MM.1S (cell line): Measurements from ENCODE around the gene NTSR1.
A peak's percentile ranks its signal among the peaks of the same experiment; 100 is the strongest.

Source experiments
- DNase-seq: peaks from one replicate; pipeline ENCODE4 v3.0.0-alpha.2; 2015
- H2AFZ ChIP-seq: fragments of 300-600 bp; sonication (generic); 2 replicates; pipeline ENCODE4 v1.6.0; 2016; ENCODE audit warnings: antibody characterized with exemption, low read length
- H3F3A ChIP-seq: fragments of 300-600 bp; sonication (generic); 2 replicates; pipeline ENCODE4 v1.6.1; 2016; ENCODE audit warnings: mild to moderate bottlenecking, antibody characterized with exemption, low read length, moderate library complexity, mixed read lengths; ENCODE audit not compliant: insufficient read depth
- H3K27ac ChIP-seq: fragments of 300-600 bp; sonication (generic); 2 replicates; pipeline ENCODE4 v1.5.1; 2016; ENCODE audit warnings: mild to moderate bottlenecking, low read length
- H3K27me3 ChIP-seq: fragments of 300-600 bp; sonication (generic); replicated peaks from 2 replicates; pipeline ENCODE4 v1.6.0; 2016; ENCODE audit warnings: low read length; ENCODE audit not compliant: insufficient read depth
- H3K36me3 ChIP-seq: fragments of 300-600 bp; sonication (generic); replicated peaks from 2 replicates; pipeline ENCODE4 v1.6.1; 2016; ENCODE audit warnings: mild to moderate bottlenecking, low read length, mixed read lengths; ENCODE audit not compliant: insufficient read depth
- H3K4me1 ChIP-seq: fragments of 300-600 bp; sonication (generic); 2 replicates; pipeline ENCODE4 v1.6.1; 2016; ENCODE audit warnings: low read length, mixed read lengths
- H3K4me2 ChIP-seq: fragments of 300-600 bp; sonication (generic); 2 replicates; pipeline ENCODE4 v1.6.0; 2016; ENCODE audit warnings: low read depth, low read length
- H3K4me3 ChIP-seq: fragments of 300-600 bp; sonication (generic); 2 replicates; pipeline ENCODE4 v1.5.1; 2016; ENCODE audit warnings: low read length, mixed read lengths
- H3K79me2 ChIP-seq: fragments of 300-600 bp; sonication (generic); 2 replicates; pipeline ENCODE4 v1.6.1; 2016; ENCODE audit warnings: mixed run types, low read length, mixed read lengths
- H3K9ac ChIP-seq: fragments of 300-600 bp; sonication (generic); 2 replicates; pipeline ENCODE4 v1.6.1; 2016; ENCODE audit warnings: low read length, mixed read lengths
- H3K9me2 ChIP-seq: fragments of 300-600 bp; sonication (generic); replicated peaks from 2 replicates; pipeline ENCODE4 v1.6.1; 2016; ENCODE audit warnings: mild to moderate bottlenecking, low read length, mixed read lengths; ENCODE audit not compliant: insufficient read depth
- H3K9me3 ChIP-seq: fragments of 300-600 bp; sonication (generic); replicated peaks from 2 replicates; pipeline ENCODE4 v1.6.1; 2016; ENCODE audit warnings: mild to moderate bottlenecking, low read length, mixed read lengths; ENCODE audit not compliant: insufficient read depth
- H4K20me1 ChIP-seq: fragments of 300-600 bp; sonication (generic); 2 replicates; pipeline ENCODE4 v1.6.1; 2016; ENCODE audit warnings: mild to moderate bottlenecking, low read length, moderate library complexity, mixed read lengths; ENCODE audit not compliant: insufficient read depth
- EZH2 ChIP-seq: fragments of 300-600 bp; sonication (generic); optimal IDR thresholded peaks from 2 replicates; pipeline ENCODE3; 2017; ENCODE audit warnings: low read depth, mild to moderate bottlenecking, antibody characterized with exemption, low read length, mixed read lengths
- EZH2phosphoT487 ChIP-seq: fragments of 300-600 bp; sonication (generic); IDR thresholded peaks from 2 replicates; pipeline ENCODE4 v1.6.1; 2018; ENCODE audit warnings: antibody characterized with exemption, low read length
- TF ChIP-seq, protein P1 (sequence below): fragments of 300-600 bp; sonication (generic); IDR thresholded peaks from 2 replicates; pipeline ENCODE4 v1.5.1; 2016; ENCODE audit warnings: antibody characterized with exemption, low read length, mixed read lengths

Gene NTSR1

DNA sequence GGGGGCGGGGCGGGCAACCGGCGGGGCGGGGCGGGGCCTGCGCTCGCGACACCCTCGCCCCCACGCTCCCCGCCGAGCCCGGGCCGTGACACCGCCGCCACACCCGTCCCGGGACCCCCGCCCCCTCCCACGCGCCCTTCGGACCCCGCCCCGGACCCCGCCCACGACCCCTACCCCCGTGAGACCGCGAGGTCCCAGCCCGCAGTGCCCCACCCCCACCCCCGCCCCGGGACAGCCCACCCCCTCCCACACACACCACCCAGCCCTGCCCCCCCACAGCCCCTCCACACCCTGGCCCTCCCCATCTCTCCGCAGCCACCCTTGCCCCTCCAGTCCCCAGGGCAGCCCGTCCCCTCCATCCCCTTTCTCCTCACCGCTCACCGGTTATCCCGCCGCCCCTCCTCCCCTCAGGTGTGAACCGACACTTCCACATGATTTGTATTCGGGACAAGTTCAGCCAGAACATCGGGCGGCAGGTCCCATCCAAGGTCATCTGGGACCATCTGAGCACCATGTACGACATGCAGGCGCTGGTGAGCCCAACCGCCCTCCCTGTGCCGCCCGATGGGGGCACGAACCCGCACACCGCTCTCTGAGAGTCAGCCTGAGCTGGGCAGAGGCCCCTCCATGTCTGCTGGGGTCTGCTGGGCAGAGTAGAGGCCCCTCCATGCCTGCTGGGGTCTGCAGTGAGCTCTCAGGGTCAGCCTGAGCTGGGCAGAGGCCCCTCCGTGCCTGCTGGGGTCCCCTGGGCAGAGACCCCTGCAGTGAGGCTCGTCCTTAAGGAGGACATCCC, 88.3 kb downstream of the NTSR1 start:
- H3K4me1 ChIP-seq = peaks cover 11% of the 10 kb centered on the region
- no peaks in the 10 kb centered on the region for H3K9me2 ChIP-seq
- H2AFZ ChIP-seq = no peak overlapping the region

DNA sequence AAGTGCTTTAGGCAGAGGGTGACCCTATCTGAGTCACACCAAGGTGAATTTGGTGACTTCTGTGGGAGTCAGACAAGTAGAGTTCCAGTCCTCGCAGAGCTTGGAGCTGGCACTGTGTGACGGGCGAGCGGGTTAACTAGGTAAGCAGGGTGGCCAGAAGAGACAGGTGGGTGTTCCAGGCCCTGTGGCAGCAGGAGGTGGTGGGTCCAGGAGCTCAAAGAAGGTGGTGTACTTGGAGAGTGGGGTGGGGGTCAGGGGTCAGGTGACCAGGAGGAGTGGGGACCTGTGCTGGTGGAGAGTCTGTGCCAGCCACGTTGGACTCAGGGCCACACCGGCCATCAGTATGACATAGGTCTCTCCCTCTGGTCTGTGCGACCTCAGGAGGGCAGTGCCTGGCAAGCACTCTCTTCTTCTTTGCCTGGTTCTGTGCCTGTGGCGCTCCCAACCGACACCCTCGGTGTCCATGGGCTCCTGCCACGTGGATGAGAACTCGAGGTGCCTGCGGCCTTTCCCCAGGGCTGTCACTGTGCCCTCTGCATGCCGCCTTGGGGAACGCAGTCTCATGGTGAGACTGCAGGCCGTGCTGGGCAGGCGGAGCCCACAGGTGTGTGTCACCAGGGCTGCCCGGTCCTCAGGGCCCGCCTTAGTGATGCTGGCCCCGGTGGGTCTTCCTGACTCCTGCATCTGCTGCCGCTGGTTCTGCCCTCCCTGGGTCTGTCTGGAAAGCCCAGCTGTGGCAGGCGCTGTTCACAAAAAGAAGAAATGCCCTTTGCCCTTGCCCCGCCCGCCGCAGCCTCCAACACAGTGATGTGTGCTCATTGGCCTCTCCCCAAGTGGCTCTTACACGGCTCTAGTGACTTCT, 89.3 kb downstream of the NTSR1 start:
- H3K9me2 ChIP-seq = no peaks in the 10 kb centered on the region
- TF ChIP-seq EZH2 = no peak
- no peak for TF ChIP-seq EZH2phosphoT487
- TF ChIP-seq, protein P1, sequence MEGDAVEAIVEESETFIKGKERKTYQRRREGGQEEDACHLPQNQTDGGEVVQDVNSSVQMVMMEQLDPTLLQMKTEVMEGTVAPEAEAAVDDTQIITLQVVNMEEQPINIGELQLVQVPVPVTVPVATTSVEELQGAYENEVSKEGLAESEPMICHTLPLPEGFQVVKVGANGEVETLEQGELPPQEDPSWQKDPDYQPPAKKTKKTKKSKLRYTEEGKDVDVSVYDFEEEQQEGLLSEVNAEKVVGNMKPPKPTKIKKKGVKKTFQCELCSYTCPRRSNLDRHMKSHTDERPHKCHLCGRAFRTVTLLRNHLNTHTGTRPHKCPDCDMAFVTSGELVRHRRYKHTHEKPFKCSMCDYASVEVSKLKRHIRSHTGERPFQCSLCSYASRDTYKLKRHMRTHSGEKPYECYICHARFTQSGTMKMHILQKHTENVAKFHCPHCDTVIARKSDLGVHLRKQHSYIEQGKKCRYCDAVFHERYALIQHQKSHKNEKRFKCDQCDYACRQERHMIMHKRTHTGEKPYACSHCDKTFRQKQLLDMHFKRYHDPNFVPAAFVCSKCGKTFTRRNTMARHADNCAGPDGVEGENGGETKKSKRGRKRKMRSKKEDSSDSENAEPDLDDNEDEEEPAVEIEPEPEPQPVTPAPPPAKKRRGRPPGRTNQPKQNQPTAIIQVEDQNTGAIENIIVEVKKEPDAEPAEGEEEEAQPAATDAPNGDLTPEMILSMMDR = no peak
- peaks cover 18% of the 10 kb centered on the region for H3F3A ChIP-seq
- H3K4me3 ChIP-seq = no peak overlapping the region
- no peak for DNase-seq
- H3K79me2 ChIP-seq = peaks cover 10% of the 10 kb centered on the region
- H3K27ac ChIP-seq = no peak overlapping the region
- H3K27me3 ChIP-seq = no peaks in the 10 kb centered on the region
- H4K20me1 ChIP-seq = no peaks in the 10 kb centered on the region
- H3K4me1 ChIP-seq = peaks cover 11% of the 10 kb centered on the region
- no peak overlapping the region for H3K4me2 ChIP-seq
- no peak overlapping the region for H3K9ac ChIP-seq
- H3K9me3 ChIP-seq = no peaks in the 10 kb centered on the region
- H3K36me3 ChIP-seq = no peaks in the 10 kb centered on the region; the same call in 1 of the 2 replicates
- no peak overlapping the region for H2AFZ ChIP-seq

More for the DNA sequence above, 88.3 kb downstream of the NTSR1 start:
- TF ChIP-seq EZH2 (no peak), EZH2phosphoT487 (no peak)
- TF ChIP-seq, protein P1 = no peak
- no peak overlapping the region for H3K27ac ChIP-seq
- H3K9ac ChIP-seq = peak overlapping the region; percentile 68; the same call in 1 of the 2 replicates
- H3K36me3 ChIP-seq = no peaks in the 10 kb centered on the region; the same call in 1 of the 2 replicates
- H4K20me1 ChIP-seq = no peaks in the 10 kb centered on the region
- H3K9me3 ChIP-seq = no peaks in the 10 kb centered on the region
- H3F3A ChIP-seq = peaks cover 18% of the 10 kb centered on the region
- H3K79me2 ChIP-seq = peaks cover 10% of the 10 kb centered on the region
- peak overlapping the region; percentile 60; the same call in 1 of the 2 replicates for H3K4me3 ChIP-seq
- peak overlapping the region; percentile 64; the same call in 1 of the 2 replicates for H3K4me2 ChIP-seq
- H3K27me3 ChIP-seq = no peaks in the 10 kb centered on the region
- DNase-seq = no peak

DNA sequence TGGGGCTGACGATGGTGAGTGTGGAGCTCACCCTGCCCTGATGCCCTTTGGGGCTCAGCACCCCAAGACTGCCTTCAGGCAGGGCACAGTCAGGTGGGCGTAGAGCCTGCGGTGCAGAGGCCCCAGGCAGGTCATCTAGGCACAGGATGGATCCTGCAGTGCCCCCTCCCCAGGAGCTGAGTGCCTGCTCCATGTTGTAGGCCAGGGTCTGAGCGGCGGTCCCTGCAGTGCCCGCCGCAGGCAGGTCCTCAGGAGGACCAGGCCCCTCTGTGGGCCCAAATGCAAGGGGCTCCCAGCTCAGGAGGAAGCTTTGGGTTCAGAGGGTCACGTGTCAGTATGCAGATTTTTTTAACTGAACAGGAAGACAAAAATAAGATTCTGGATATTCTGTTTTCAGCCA, 90.4 kb downstream of the NTSR1 start:
- no peaks in the 10 kb centered on the region for H4K20me1 ChIP-seq
- no peak overlapping the region for H3K4me2 ChIP-seq
- no peak overlapping the region for H3K9ac ChIP-seq
- no peak overlapping the region for H3K27ac ChIP-seq
- DNase-seq = no peak
- no peak overlapping the region for H2AFZ ChIP-seq
- peaks cover 10% of the 10 kb centered on the region for H3K79me2 ChIP-seq
- H3K36me3 ChIP-seq = no peaks in the 10 kb centered on the region; the same call in 1 of the 2 replicates
- peaks cover 5% of the 10 kb centered on the region; the same call in 1 of the 2 replicates for H3K4me1 ChIP-seq
- H3K9me3 ChIP-seq = no peaks in the 10 kb centered on the region
- TF ChIP-seq EZH2phosphoT487 = no peak
- TF ChIP-seq EZH2 = no peak
- TF ChIP-seq, protein P1 = no peak
- H3K4me3 ChIP-seq = no peak overlapping the region
- no peaks in the 10 kb centered on the region for H3K9me2 ChIP-seq
- H3F3A ChIP-seq = peaks cover 18% of the 10 kb centered on the region
- no peaks in the 10 kb centered on the region for H3K27me3 ChIP-seq
